GM12892 (cell line): ENCODE measurements around the gene PRM1.
A peak's percentile ranks its signal among the peaks of the same experiment; 100 is the strongest.

Experiments
- DNase-seq: peaks from one replicate; pipeline ENCODE4 v3.0.0; 2011; ENCODE audit not compliant: insufficient read length
- FAIRE-seq: peaks from 2 replicates; lab custom pipeline; 2011; peaks lifted over from hg19 to GRCh38; lab: Jason Lieb, UNC
- POLR2A ChIP-seq: IDR thresholded peaks from 2 replicates; pipeline ENCODE4 v1.6.1; 2011; ENCODE audit warnings: low read depth, low read length, control low read depth
- POLR2AphosphoS5 ChIP-seq: IDR thresholded peaks from 2 replicates; pipeline ENCODE4 v1.6.1; 2011; ENCODE audit warnings: low read depth, low read length, control low read depth
- TAF1 ChIP-seq: IDR thresholded peaks from 2 replicates; pipeline ENCODE4 v1.6.1; 2011; ENCODE audit warnings: low read depth, mild to moderate bottlenecking, control low read depth, low read length, borderline replicate concordance

Gene PRM1

DNA sequence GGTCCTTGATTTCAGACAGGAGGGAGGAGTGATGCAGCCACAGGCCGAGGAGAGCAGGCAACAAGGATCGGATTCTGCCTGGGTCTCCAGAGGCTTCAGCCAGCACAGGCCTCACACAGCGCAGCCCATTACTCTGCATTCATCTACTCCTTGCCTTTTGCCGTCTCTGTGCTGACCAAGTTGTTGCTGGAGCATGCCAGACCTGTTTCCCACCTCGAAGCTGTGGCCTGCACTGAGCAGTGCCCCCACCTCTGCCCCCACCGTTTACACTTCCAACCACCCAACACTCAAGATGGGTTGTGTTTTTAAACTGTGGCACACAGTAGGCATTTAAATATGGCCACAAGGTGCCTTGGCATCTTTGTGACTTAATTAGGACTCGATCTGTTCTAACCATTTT lies 6.2 kb downstream of the PRM1 start:
- DNase-seq (no peak), FAIRE-seq (no peak)
- no peak for TF ChIP-seq POLR2AphosphoS5
- no peak for TF ChIP-seq POLR2A
- no peak for TF ChIP-seq TAF1

DNA sequence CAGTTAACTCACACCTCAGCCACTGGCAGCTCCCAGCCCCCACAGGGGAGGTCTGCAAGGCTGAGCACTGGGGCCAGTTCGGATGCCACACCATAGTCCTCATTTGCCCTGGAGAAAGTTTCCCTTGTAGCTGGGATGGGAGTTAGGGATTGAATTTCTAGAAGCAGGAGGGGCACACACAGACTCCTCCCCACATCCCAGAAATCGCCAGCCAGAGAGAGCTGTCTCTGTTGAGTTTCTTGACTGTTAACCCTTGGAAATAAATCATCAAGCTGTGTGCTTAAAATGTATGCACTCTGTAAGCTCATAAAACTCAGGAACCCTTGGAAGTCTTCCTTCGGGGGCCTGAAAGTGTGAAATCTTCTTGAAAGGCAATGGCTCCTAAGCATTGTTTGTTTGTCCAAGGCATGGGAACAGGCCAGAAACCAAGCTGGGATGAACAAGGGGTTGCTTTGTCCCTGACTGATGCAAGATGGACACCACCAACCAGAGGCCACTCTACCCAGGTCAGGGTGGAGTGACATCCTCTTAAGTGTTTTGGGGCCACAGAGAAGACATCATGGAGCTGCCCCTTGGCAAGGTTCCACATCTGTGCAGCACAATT lies 7.3 kb downstream of the PRM1 start:
- TF ChIP-seq POLR2AphosphoS5: no peak
- FAIRE-seq (no peak), DNase-seq (no peak)

DNA sequence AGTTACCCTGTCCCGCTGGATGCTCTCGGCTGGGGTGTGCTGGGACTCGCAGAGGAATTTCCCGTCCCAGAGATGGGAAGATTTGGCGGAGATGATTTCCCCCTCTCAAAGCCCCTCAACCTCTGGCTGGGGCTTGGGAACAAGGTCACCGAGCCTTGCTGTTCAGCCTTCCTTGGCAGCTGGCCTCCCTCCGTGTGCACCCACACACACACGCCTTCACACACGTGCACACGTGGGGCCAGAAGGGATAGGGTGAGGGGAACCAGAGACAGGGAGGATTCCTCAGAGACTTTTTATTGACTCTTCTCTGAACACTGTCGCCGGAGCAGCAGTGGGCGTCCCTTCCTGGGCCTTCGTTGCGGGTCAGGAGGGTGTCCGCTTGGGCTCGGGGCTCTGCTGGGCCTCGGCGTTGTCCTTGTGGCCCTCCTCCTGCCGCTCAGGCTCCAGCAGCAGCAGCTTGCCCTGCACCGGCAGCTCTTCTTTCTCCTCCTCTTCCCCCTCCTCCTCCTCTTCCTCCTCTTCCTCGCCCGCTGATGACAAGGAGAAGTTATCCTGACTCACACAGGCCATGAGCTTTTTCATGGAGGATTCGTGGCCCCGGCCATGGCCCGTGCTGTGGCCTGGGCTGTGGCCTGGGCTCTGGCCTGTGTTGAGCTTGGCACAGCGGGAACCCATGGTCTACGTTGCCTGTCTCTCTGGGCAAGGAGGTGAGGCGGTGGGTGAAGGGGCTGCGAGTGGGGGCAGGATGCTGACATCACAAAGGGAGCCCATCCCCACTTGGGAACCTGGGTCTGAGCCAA lies 8.0 kb downstream of the PRM1 start, which contains the start of gene PRM3:
Gene PRM3 (minus strand): TSS at position 709 of the 800 bp plus-strand sequence. CDS start 34 bp downstream, at position 675.
- no peak for FAIRE-seq
- no peak for DNase-seq
- TF ChIP-seq POLR2A: no peak
- TF ChIP-seq TAF1: no peak
- TF ChIP-seq POLR2AphosphoS5: no peak

DNA sequence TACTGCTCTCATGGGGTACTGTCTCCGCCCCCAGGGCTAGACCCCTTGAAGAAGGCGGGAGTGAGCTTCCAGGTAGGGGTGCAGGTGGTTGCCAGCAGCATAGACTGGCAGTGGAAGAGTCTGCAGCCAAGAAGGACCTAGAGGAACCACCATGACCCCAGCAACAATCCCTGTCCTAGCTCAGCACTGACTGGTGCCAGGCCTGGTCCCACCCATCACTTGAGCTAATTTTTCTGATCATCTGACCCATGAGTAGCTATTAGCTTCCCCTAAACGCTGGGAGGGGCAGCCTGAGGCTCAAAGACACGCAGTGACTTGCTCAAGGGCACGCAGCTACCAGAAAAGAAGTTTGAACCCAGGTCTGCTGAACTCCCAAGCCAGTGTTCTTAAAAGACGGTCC lies 8.6 kb downstream of the PRM1 start:
- no peak for FAIRE-seq
- TF ChIP-seq POLR2AphosphoS5: no peak
- no peak for TF ChIP-seq POLR2A
- TF ChIP-seq TAF1: no peak

DNA sequence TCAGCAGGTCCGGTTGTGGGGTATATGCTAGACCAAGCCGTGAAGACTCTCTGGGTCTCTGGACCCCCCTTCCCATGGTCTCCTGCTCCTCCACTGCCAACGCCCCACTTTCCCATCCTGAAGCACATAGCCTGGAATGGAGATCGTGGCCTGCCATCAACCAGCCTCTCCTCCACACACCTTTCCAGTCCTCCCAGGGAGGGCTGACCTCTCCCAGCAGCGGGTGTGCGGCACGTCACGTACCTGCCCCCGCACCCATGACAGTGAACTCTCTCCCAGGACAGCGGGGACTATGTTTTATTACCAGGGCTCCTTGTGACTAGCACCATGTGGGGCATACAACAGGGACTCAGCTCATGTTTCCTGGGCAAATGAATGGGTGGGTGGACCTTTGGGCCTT lies 9.5 kb downstream of the PRM1 start:
- DNase-seq: no peak
- no peak for FAIRE-seq
- TF ChIP-seq POLR2A: no peak
- TF ChIP-seq POLR2AphosphoS5: no peak
- TF ChIP-seq TAF1: no peak

More for the DNA sequence above, 8.6 kb downstream of the PRM1 start:
- DNase-seq: no peak

DNA sequence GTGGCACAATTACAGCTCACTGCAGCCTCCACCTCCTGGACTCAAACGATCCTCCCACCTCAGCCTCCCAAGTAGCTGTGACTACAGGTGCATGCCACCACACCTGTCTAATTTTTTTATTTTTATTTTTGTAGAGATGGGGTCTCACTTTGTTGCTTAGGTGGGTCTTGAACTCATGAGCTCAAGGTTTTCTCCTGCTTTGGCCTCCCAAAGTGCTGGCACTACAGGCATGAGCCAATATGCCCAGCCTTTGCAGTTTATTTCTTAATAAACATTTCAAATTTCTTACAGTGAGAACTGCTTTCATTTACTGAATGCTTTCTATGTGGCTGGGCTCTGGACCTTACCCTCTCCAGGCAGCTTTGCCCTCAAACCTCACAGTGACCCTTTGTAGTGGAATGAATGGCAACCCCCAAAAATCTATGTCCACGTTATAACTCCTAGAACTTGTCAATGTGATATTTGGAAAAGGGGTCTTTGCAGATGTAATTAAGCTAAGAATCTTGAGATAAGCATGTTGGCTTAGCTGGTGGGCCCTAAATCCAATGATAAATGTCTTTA lies 10.4 kb downstream of the PRM1 start:
- DNase-seq: no peak
- no peak for FAIRE-seq
- TF ChIP-seq POLR2AphosphoS5 (no peak), POLR2A (no peak), TAF1 (no peak)

DNA sequence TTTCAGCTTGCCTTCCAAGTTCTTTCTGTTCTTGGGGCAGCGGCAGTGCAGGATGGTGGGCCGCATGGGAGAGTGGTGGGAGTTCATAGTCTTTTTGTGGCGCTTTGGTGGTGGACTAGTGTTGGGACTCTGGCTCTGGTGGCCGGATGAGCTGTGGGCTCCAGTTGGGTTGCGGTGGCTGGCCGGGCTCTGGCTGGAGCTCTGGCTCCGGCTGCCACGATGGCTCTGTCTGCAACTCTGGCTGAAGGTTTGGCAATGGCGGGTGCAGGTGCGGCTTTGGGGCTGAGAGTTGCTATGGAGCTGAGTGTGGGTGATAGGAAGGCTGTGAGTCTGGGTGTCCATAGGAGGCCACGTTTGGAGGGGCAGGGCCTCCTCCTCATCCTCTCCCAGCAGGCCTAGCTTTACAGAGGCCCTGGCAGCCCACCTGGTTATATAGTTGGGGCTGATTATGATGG lies 12.2 kb downstream of the PRM1 start, which contains the start of gene TNP2:
Gene TNP2 (minus strand): TSS at position 405 of the 455 bp plus-strand sequence. CDS start 63 bp downstream, at position 342.
- no peak for TF ChIP-seq POLR2AphosphoS5
- TF ChIP-seq POLR2A: no peak
- TF ChIP-seq TAF1: no peak
- no peak for FAIRE-seq
- DNase-seq: no peak

DNA sequence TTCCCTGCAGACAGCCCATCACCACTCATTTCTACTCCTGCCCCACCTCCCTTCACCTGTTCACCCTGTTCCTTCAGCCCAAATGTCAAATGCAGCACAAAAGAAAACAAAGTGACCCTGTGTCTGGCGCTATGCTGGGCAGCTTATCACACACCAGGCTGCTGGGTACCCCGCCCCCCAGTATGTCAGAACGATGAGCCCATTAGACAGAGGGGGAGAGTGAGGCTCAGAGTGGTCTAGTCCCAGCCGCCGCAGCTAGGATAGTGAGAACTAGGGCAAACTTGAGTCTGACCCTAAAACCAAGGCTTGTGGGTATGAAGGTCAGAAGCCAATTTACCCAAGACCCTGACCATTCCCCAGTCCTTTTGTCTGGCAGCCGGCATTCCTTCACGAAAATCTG lies 16.0 kb downstream of the PRM1 start:
- DNase-seq: no peak
- FAIRE-seq: no peak
- TF ChIP-seq TAF1: no peak
- TF ChIP-seq POLR2AphosphoS5: no peak
- no peak for TF ChIP-seq POLR2A

DNA sequence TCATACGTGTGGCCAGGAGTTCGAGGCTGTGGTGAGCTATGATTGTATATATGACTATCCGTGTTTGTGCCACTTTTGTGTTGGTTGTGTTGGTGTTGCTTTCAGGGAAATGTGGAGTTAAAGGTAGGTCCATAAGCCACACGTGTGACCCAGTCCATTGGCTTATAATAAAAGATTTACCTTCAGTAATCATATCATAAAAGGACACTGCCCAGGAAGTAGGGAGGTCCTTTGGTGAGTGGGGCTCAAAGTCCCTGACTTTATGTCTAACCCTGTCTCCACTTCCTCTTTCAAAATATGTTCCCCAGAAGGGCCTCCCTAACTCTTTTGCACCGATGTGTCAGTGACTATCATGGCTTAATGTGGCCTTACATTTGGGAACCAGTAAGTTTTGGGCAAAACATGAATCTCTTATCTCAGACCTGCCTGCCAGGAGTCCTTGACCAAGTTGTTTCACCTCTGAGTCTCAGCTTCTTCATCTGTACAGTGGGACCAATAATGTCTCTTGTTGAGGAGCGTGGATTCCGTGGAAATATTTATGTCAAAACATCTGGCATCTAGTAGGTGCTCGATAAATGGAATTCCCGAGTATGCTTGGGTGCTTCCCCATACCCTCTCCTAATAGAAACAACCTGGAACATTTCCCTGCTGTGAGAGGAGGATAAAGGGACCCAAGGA lies 16.8 kb downstream of the PRM1 start:
- DNase-seq: no peak
- no peak for FAIRE-seq
- TF ChIP-seq POLR2AphosphoS5 (no peak), POLR2A (no peak), TAF1 (no peak)

DNA sequence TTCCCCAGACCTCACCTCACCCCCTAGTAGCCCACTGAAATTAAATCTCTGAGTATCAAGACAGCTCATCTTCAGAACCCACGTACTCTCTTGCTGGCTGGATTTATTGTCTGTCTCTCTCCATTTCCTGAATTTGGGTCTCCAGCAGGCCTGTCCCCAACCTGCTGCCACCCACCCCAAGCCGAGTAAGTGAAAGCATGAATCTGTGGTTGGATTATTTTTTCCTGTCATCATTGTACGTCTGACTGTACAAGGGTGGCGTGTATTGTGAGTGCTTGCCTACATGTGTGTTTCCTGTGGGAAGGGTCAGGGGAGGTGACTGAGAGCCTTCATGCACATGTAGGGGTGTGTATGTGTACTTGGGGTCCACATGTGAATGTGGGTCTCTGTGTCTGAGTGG lies 17.4 kb downstream of the PRM1 start:
- no peak for DNase-seq
- no peak for TF ChIP-seq POLR2A
- TF ChIP-seq TAF1: no peak
- no peak for TF ChIP-seq POLR2AphosphoS5
- peak; percentile 74 for FAIRE-seq

DNA sequence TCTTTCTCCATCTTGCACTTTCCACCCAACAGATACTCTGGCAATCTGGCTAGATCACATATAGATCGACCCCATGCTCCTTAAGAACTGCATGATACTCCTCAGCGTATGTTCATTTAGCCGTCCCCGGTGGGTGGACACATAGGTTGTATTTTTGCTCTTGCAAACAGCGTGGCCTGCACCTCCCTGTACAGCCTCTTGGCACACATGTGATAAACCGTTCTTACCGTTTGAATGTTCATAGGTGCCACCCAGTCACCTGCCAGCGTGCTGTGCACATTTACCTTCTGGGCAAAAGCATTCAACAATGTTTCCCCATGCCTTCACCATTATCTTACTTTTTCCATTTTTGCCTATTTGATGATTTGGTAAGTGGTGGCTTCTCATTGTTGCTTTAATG lies 18.2 kb downstream of the PRM1 start:
- FAIRE-seq (no peak), DNase-seq (no peak)
- TF ChIP-seq TAF1 (no peak), POLR2A (no peak), POLR2AphosphoS5 (no peak)
